Measurements from ENCODE around the gene RIOK3.
A peak's percentile ranks its signal among the peaks of the same experiment; 100 is the strongest.
"Not testable (repeated sequence)": the region's sequence is repeated elsewhere in the genome, so short reads cannot be mapped to it uniquely, and the experiment has no call there.

Gene RIOK3

DNA sequence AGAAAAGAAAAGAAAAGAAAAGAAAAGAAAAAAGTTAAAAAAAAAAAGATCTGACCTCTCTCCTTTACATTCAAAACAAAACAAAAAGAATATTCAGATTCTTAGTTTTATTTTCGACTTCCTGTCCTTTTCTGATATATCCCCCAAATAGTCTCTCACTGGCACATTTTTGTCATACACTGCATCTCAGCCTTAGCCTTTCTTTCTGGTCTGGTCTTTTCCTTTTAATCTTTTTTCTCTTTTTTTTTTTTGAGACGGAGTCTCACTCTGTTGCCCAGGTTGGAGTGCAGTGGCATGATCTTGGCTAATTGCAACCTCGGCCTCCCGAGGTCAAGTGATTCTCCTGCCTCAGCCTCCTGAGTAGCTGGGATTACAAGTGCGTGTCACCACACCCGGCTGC lies 1.6 kb upstream of the RIOK3 start:
- no peak for DNase-seq (ENCODE audit: low read depth in 2 of 2)

DNA sequence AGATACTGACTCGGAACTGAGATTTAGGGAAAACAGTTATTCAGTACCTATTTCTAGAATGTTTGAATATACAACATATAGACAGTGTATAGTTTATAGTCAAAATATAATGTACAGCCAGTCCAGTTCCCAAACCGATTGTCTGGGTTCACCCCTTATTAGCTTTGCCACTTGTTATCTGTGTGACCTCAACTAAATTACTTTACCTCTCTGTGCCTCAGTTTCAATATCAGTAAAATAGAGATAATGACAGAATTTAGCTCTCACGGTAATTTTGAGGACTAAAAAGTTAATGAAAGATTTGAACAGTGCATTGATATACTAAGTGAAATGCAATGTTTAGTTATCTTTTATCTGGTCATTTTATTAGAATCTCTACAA lies 750 bp upstream of the RIOK3 start:
- no peak for DNase-seq (ENCODE audit: low read depth in 2 of 2)

DNA sequence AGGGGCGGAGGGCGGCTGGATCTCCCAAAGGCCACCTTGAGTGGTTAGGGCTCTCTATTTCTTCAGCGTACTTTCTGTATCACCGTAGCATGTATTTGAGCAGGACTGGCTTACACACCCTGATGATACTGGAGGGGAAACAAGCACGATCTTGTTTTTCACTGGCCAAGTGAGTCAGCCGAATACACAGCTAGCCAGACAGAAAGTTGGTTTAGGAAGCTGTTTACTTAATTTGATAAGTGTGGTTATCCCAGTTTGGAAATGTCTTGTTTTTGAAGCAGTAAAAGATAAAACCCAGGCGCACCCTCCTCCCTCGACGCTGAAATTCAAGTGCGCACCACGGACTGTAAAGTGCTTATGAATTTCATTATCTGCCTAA lies 582 bp downstream of the RIOK3 start:
- no peak for DNase-seq (ENCODE audit: low read depth in 2 of 2)

DNA sequence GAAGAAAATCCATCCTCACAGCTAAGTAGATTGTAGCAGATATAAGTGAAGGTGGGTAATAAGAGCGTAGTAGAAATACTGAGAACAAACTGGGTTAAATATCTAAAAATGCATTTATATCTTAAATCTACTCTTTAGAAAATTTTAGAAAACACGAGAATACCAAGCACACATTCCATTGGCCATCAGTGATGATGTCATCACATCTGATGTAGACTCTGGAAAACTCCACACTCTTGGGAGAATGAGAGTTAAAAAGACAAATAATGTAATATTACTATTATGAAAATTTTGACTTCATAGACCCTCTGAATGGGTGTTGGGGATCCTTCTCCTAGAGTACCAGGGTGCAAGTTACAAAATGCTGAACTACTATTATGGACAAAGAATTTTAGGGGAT lies 3.7 kb downstream of the RIOK3 start:
- DNase-seq (ENCODE audit: low read depth in 2 of 2): no peak

DNA sequence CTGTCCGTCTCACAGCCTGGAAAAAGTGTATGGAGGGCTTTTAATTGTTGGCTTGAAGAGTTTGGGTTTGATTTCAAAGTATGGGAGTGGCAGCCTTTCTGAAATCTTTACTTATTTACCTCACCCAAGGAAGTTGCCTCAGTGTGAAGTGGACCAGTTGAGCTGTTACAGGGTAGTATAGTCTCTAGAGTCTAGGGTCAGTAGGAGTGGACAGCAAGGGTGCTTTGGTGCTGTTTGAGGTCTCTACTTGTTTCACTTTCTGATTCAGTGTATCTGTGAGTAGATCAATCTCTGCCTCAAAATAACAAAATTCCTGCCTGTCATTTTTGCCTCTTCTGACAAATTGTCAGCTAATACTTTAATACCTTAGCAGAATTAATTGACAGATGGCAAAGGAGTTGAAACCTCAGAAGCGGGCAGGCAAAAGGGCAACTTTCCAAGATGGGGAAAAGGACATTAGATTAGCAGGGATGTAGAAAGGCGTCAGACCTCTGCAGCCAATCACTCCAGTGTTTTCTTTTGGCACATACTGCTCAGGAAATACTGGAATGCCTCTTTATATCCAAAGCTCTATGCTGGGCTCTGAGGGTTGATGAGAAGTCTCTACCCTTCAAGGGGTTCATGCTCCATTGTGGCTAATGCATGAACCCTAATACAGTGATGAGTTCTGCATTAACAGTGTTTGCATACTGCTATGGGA lies 5.9 kb downstream of the RIOK3 start:
- no peak for DNase-seq (ENCODE audit: low read depth in 2 of 2)

DNA sequence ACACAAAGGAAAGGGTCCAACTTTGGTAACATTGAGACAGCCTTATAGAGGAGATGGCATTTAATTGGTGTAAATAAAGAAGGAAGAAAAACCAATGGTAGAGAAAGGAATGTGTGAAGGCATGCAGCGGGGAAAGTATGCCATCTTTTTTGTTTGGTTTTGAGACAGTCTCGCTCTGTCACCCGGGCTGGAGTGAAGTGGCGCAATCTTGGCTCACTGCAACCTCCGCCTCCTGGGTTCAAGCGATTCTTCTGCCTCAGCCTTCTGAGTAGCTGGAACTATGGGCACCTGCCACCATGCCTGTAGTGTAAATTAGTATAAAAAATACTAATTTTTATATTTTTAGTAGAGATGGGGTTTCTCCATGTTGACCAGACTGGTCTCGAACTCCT lies 6.4 kb downstream of the RIOK3 start:
- DNase-seq (ENCODE audit: low read depth in 2 of 2): no peak

DNA sequence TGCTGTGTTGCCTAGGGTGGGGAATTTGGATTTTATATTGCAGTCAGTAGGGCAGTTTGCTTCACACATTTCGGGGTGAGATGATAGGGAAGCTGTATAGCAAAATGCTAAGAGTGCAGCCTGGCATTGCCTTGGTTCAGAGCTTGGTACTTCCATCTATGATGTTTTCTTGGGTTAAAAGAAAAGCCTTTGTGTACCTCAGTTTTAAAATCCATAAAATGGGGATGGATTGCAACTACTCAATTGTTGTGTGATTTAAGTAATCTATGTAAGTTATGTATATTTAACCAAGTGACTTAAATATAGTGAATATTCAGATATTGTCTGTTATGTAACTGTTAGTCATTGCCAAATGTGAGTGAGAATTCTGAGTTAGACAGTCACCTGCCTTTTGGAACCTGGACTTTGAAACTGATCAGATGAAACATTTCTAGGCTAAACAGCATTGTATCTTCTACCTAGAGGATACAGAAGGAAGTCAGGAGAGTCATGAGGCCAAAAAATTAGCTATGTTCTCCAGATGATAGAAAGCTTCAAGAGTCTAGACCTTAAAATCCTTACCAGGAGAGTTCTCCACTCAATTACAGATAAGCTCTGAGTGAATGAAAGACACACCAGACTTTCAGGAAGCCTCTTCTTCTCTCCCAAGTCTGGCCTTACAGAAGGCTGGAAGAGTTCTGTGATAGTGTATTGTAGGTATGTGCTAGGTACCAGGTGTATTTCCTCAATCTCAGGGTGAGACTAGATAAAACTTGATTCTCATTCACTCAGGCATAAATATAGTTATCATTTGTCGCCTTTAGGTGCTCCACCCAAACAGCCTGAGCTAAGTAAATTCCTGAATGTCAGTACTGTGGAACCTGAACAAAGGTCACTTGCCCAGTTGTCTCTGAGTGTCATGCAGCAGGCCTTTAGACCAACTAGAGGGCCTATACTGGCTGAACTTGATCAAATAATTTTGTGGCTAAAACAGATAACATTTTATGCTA lies 7.5 kb downstream of the RIOK3 start:
- no peak for DNase-seq (ENCODE audit: low read depth in 2 of 2)

DNA sequence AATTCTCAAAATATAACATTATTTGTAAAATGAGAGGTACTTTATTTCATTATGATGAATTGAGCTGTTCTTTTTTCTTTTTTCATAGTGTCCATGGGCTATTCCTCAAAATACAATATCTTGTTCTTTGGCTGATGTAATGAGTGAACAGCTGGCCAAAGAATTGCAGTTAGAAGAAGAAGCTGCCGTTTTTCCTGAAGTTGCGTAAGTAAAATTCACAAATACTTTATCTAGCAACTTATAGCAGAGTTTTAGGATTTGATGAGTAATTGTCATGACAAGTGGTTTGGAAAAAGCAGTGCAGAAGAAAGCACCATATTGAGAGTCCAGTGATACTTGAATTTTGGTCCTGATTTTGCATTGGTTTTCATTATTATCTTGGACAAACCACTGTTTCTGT lies 9.8 kb downstream of the RIOK3 start:
- DNase-seq (ENCODE audit: low read depth in 2 of 2): no peak

DNA sequence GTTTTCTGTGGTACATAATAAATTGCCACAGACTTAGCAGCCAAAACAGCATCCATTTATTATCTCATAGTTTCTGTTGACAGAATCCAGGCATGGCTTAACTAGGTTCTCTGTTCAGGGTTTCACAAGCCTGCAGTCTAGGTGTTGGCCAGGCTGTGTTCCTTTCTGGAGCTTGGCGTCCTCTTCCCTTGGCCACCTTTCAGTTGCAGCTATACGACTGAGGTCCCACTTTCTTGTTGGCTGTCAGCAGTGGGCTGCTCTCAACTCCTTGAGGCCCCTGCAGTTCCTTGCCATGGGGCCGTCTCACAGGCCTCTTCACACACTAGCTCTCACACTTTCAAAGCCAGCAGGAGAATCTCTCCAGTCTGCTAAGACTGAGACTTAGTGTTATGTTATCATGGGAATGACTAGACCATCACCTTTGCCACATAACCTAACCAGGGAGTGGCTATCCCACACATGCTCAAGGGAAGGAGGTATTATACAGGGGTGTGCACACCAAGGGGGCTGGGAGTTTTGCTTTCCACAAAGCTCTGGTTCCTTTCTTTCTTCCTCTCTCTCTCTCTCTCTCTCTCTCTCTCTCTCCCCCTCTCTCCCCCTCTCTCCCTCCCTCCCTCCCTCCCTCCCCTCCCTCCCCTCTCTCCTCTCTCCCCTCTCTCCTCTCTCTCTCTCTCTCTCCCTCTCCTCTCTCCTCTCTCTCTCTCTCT lies 15.8 kb downstream of the RIOK3 start:
- no peak for DNase-seq (ENCODE audit: low read depth in 2 of 2)

DNA sequence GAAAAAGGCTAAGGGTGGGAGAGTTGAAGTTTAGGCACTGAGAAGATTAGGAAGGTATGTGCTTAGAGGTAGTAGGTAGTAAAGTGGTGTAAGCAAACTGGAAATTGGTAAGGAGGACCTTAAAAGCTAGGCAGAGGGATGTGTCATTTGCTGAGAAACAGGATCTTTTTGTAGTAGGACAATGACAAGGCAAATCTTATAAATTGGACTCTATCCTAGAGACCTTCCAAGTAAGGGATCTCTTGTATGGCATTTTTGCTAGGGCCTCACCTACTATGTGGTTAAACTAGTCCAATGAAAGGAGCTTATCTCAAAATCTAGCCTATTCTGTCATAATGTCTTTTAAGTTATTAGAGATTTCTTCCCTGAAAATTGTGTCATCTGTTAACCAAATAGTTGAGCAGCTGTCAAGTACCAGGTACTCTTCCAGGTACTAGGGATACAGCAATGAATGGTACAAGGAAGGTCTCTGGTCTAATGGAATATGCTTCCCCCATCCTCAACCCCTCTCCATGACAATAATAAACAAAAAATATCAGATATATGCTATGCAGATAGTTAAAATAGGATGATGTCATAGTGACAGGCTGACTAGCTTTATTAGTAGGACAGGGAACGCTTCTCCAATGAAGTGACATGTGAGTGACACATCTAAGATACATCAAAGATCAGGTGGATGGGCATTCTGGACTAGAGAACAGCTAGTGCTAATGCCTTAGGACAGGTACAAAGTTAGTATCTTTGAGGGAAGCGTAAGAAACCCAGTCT lies 17.7 kb downstream of the RIOK3 start:
- DNase-seq (ENCODE audit: low read depth in 2 of 2): no peak

DNA sequence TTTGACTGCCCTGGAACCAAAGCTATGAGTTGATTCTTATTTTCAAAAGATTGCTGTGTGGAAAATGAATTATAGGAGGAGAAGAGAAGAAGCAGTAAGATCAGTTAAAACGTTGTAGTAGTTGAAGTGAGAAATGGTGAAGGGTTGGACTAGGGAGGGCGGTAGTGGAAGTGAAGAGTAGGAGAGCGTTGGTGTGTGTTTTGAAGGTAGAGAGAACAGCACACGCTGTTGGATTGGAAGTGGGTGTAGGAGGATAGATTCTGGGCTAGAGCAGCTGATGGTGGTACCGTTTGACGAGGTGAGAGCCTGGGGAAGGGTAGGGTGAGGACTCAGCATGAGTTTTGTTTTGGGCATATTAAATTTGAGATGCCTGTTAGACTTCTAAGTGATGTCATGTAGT lies 18.4 kb downstream of the RIOK3 start:
- DNase-seq (ENCODE audit: low read depth in 2 of 2): no peak

DNA sequence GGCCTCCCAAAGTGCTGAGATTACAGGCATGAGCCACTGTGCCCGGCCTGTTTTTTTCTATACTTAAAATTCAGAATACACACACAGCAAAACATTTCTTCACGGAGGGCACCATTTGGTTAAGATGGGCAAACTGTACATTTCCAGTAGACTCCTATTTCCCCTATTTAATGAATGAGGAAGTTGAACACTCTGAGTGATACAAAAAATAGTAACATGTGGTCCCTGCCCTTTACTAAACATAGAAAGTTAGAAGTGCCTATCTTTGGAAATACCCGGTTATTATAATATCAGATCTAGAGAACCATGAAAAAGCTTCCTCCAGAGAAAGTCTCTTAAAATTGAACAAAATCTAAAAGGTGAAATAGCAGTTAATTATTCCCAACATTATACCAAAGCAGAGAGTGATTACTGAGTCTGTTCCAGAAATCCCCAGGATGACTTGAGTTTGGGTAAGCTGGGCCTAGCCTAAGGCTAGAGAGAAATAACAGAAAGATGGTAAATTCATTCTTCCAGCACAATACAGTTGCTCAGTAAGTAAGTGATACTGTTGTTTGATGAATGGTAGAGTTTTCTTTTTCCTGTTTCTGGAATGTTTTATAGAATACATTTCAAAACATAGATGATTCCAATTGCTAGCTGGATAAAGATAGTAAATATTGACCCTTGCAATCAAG lies 26.9 kb downstream of the RIOK3 start:
- no peak for DNase-seq (ENCODE audit: low read depth in 2 of 2)

DNA sequence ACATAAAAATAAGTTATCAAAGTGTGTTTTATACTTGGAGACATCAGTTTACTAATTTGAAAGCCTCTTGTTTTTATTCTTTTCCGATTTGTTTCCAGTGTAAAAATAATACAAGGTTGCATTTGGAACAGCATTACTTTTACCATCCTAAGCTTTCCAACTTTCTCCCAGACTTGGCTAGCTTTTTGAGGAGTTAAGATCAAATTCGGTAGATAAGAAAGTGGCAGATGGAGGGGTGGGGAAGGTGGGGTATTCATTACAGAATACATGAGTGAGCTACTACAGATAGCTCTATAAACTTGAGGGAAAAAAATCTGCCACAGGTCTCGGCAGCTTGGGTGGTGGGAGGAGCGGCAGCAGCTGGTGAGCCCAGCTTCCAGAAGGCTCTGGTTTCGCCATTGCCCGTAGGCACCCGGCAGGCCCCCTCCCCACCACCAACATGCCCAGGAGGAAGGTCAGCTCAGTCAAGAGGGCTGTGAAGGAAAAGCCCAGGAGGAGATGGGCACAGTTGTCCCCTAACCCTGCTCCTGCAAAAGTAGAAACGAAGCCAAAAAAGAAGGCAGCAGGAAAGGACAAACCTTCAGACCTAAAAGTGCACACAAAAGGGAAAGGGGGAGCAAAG lies 31.6 kb downstream of the RIOK3 start:
- DNase-seq (ENCODE audit: low read depth in 2 of 2): no peak

DNA sequence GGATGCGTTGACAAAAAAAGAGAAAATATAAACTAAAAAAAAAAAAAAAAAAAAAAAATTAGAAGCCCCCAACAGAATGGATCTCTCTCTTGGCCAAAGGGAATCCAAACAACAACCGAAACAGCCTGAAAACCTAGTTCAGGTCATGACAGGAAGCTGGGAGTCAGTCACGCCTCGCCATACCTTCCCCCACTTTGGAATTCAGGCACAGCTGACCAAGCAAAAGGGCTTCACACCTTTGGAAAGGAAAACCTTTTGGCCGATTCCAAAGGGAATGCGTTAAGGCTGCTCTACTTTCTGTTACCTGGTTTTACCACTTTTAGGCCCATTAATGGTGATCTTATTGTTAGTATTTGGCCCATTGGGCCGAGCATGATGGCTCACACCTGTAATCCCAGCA lies 32.3 kb downstream of the RIOK3 start:
- DNase-seq (ENCODE audit: low read depth in 2 of 2): no peak

DNA sequence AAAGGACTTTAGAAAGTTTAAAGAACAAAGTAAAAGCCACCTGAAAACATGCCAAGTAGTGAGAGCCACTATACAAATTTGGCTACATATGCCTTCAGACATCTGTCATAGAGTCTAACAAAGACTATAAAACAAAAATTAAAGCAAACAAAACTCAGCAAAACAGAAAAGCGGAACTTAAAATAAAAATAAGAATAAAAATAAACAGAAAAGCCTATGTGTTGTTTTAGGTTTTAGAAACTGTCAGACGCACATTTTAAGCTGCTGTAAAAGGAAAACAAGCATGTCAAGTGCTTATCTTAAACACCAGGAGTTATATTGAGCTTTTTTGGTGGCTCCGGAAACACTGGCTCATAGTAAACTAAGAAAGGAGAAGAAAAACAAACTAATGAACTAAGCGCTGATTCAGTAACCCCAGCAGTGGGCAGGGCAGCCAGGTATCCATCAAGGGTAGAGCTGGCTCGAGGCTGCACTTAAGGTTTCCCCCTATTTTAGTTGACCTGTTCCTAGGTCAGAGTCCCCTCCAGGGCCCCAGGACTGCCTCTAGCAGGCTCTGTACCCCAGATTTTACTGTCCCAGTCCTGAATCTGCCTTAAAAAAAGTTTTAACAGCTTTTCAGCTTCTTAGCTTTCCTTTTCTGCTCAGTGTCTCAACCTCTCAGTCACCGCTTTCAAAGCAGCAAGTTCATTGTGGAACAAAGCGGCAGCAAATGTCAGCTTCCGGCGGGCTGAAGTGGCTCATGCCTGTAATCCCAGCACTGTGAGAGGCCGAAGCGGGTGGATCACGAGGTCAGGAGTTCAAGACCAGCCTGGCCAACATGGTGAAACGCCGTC lies 34.9 kb downstream of the RIOK3 start:
- peak in 1 of 2 donors; percentile 33 for DNase-seq (ENCODE audit: low read depth in 2 of 2)

DNA sequence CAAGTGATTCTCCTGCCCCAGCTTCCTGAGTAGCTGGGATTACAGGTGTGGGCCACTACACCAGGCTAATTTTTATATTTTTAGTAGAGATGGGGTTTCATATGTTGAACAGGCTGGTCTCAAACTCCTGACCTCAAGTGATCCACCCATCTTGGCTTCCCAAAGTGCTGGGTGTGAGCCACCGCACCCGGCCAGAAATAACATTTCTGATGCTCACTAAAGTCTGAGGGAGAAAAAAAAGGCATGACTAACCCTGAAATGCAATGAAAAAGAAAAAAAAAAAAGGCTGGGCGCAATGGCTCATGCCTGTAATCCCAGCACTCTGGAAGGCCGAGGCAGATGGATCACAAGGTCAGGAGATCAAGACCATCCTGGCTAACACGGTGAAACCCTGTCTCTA lies 36.5 kb downstream of the RIOK3 start:
- DNase-seq (ENCODE audit: low read depth in 2 of 2): not testable (repeated sequence)

DNA sequence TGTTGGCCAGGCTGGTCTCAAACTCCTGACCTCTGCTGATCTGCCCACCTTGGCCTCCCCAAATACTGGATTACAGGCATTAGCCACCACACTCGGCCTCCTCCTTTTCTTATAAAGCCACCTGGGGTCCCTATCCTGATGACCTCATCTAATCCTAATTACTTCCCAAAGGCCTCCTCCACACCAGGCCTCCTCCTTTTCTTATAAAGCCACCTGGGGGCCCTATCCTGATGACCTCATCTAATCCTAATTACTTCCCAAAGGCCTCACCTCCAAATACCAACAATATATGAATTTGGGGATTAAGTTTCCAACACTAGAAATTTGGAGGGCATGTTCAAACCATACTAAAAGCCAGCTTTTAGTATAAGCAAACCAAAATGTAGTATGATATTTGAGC lies 40.6 kb downstream of the RIOK3 start:
- no peak for DNase-seq (ENCODE audit: low read depth in 2 of 2)

DNA sequence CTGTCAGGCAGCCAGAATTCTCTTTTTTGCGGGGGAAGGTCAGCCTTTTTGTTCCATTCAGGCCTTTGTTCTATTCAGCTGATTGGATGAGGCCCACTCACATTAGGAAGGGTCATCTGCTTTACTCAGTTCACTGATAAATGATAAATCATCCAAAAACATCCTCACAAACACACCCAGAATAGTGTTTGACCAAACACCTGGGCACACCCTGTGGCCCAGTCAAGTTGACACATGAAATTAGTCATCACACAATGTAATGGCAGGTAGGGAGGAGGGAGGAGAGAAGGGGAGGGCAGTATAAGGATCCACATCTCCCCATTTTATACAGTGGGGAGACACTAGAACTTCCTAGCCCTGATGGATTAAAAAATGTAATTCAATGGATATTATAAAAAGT lies 41.9 kb downstream of the RIOK3 start:
- DNase-seq (ENCODE audit: low read depth in 2 of 2): no peak

DNA sequence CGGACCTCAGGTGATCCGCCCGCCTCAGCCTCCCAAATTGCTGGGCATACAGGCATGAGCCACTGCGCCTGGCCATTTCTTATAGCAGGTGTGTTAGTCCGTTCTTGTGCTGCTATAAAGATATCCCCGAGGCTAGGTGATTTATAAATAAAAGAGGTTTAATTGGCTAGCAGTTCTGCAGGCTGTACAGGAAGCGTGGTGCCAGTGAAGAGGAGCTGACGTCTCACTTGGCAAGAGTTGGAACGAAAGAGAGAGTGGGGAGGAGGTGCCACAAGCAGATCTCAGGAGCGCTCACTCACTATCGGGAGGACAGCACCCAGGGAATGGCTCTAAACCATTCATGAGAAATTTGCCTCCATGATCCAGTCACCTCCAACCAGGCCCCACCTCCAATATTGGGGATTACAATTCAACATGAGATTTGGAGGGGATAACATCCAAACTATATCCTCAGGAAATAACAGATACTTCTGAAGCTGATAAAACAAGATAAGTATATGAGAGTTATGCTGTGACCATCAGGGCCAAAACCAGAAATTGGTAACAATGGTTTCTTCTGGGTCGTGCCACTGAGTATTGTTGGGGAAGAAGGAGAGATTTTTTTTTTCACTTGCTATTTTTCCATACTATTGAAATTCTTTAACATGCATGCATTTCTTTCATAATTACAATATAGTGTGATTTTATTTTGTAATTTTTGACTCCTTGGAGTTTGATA lies 42.8 kb downstream of the RIOK3 start:
- DNase-seq (ENCODE audit: low read depth in 2 of 2): no peak

Measured in stimulated activated CD8-positive, alpha-beta memory T cell treated with anti-CD3 and anti-CD28 coated beads, Interleukin-7, amount 100 ng/mL, for 4 hours (primary cell).